Measurements from ENCODE around the gene RGPD4. TPM values are rescaled to one million over a fixed set of nuclear protein-coding genes. Genes with fewer than 3 reads are reported as not detected.
"Not testable (repeated sequence)": the region's sequence is repeated elsewhere in the genome, so short reads cannot be mapped to it uniquely, and the experiment has no call there.

RGPD4 gene
- not detected for total RNA-seq

- H3K9ac ChIP-seq (ENCODE audit: low read depth in 1 of 3, low read length in 3 of 3); H3K4me3 ChIP-seq (ENCODE audit: low read length in 3 of 3); H3K27ac ChIP-seq (ENCODE audit: low read depth, low read length); H3K27me3 ChIP-seq (ENCODE audit: control insufficient read depth in 3 of 3, insufficient read depth in 3 of 3, low read length in 3 of 3); H3K9me3 ChIP-seq (ENCODE audit: control insufficient read depth in 3 of 3, low read length in 3 of 3); H3K36me3 ChIP-seq (ENCODE audit: control insufficient read depth in 3 of 3, insufficient read depth in 3 of 3, low read length in 3 of 3); H3K4me1 ChIP-seq (ENCODE audit: control insufficient read depth in 3 of 3, insufficient read depth in 3 of 3, low read length in 3 of 3): not testable (repeated sequence)
These were observed at the start of gene RGPD4 for GRCh38 chr2:107826749-107827148. Gene RGPD4 (plus strand): TSS chr2:107826892. CDS start chr2:107827014, 122 bp downstream.

- Histone ChIP-seq H3K36me3 (ENCODE audit: control insufficient read depth in 3 of 3, insufficient read depth in 3 of 3, low read length in 3 of 3) (no peaks in the 10 kb centered on the region), H3K27ac (ENCODE audit: low read depth, low read length) (no peak overlapping the region), H3K9me3 (ENCODE audit: control insufficient read depth in 3 of 3, low read length in 3 of 3) (no peaks in the 10 kb centered on the region), H3K4me3 (ENCODE audit: low read length in 3 of 3) (no peak overlapping the region), H3K9ac (ENCODE audit: low read depth in 1 of 3, low read length in 3 of 3) (no peak overlapping the region), H3K4me1 (ENCODE audit: control insufficient read depth in 3 of 3, insufficient read depth in 3 of 3, low read length in 3 of 3) (no peaks in the 10 kb centered on the region), H3K27me3 (ENCODE audit: control insufficient read depth in 3 of 3, insufficient read depth in 3 of 3, low read length in 3 of 3) (no peaks in the 10 kb centered on the region)
These were observed 48.7 kb upstream of the RGPD4 start for GRCh38 chr2:107777974-107778373.

GRCh38 chr2:107785756-107786155 lies 40.9 kb upstream of the RGPD4 start:
- no peak overlapping the region for H3K4me3 ChIP-seq (ENCODE audit: low read length in 3 of 3)
- H3K27me3 ChIP-seq (ENCODE audit: control insufficient read depth in 3 of 3, insufficient read depth in 3 of 3, low read length in 3 of 3) = no peaks in the 10 kb centered on the region
- H3K4me1 ChIP-seq (ENCODE audit: control insufficient read depth in 3 of 3, insufficient read depth in 3 of 3, low read length in 3 of 3) = no peaks in the 10 kb centered on the region
- no peaks in the 10 kb centered on the region for H3K9me3 ChIP-seq (ENCODE audit: control insufficient read depth in 3 of 3, low read length in 3 of 3)
- H3K27ac ChIP-seq (ENCODE audit: low read depth, low read length) = no peak overlapping the region
- H3K9ac ChIP-seq (ENCODE audit: low read depth in 1 of 3, low read length in 3 of 3) = no peak overlapping the region
- H3K36me3 ChIP-seq (ENCODE audit: control insufficient read depth in 3 of 3, insufficient read depth in 3 of 3, low read length in 3 of 3) = no peaks in the 10 kb centered on the region

- no peaks in the 10 kb centered on the region for H3K36me3 ChIP-seq (ENCODE audit: control insufficient read depth in 3 of 3, insufficient read depth in 3 of 3, low read length in 3 of 3)
- no peak overlapping the region for H3K9ac ChIP-seq (ENCODE audit: low read depth in 1 of 3, low read length in 3 of 3)
- no peaks in the 10 kb centered on the region for H3K27me3 ChIP-seq (ENCODE audit: control insufficient read depth in 3 of 3, insufficient read depth in 3 of 3, low read length in 3 of 3)
- no peaks in the 10 kb centered on the region for H3K9me3 ChIP-seq (ENCODE audit: control insufficient read depth in 3 of 3, low read length in 3 of 3)
- H3K27ac ChIP-seq (ENCODE audit: low read depth, low read length) = no peak overlapping the region
- H3K4me1 ChIP-seq (ENCODE audit: control insufficient read depth in 3 of 3, insufficient read depth in 3 of 3, low read length in 3 of 3) = no peaks in the 10 kb centered on the region
- no peak overlapping the region for H3K4me3 ChIP-seq (ENCODE audit: low read length in 3 of 3)
These were observed 35.9 kb upstream of the RGPD4 start for GRCh38 chr2:107790837-107791236.

- Histone ChIP-seq H3K36me3 (ENCODE audit: control insufficient read depth in 3 of 3, insufficient read depth in 3 of 3, low read length in 3 of 3) (no peaks in the 10 kb centered on the region), H3K4me3 (ENCODE audit: low read length in 3 of 3) (no peak overlapping the region), H3K27me3 (ENCODE audit: control insufficient read depth in 3 of 3, insufficient read depth in 3 of 3, low read length in 3 of 3) (no peaks in the 10 kb centered on the region), H3K9me3 (ENCODE audit: control insufficient read depth in 3 of 3, low read length in 3 of 3) (no peaks in the 10 kb centered on the region), H3K27ac (ENCODE audit: low read depth, low read length) (no peak overlapping the region), H3K9ac (ENCODE audit: low read depth in 1 of 3, low read length in 3 of 3) (no peak overlapping the region), H3K4me1 (ENCODE audit: control insufficient read depth in 3 of 3, insufficient read depth in 3 of 3, low read length in 3 of 3) (no peaks in the 10 kb centered on the region)
These were observed 25.2 kb upstream of the RGPD4 start for GRCh38 chr2:107801498-107801897.

- Histone ChIP-seq H3K27ac (ENCODE audit: low read depth, low read length) (no peak overlapping the region), H3K36me3 (ENCODE audit: control insufficient read depth in 3 of 3, insufficient read depth in 3 of 3, low read length in 3 of 3) (no peaks in the 10 kb centered on the region), H3K4me3 (ENCODE audit: low read length in 3 of 3) (no peak overlapping the region), H3K9ac (ENCODE audit: low read depth in 1 of 3, low read length in 3 of 3) (no peak overlapping the region), H3K4me1 (ENCODE audit: control insufficient read depth in 3 of 3, insufficient read depth in 3 of 3, low read length in 3 of 3) (peaks cover 0 to 9% (median 7%) of the 10 kb centered on the region in 3 donors), H3K27me3 (ENCODE audit: control insufficient read depth in 3 of 3, insufficient read depth in 3 of 3, low read length in 3 of 3) (no peaks in the 10 kb centered on the region), H3K9me3 (ENCODE audit: control insufficient read depth in 3 of 3, low read length in 3 of 3) (no peaks in the 10 kb centered on the region)
These were observed 21.8 kb upstream of the RGPD4 start for GRCh38 chr2:107804608-107805498.

- Histone ChIP-seq H3K9me3 (ENCODE audit: control insufficient read depth in 3 of 3, low read length in 3 of 3) (no peaks in the 10 kb centered on the region), H3K4me3 (ENCODE audit: low read length in 3 of 3) (no peak overlapping the region), H3K4me1 (ENCODE audit: control insufficient read depth in 3 of 3, insufficient read depth in 3 of 3, low read length in 3 of 3) (peaks cover 0 to 9% (median 7%) of the 10 kb centered on the region in 3 donors), H3K36me3 (ENCODE audit: control insufficient read depth in 3 of 3, insufficient read depth in 3 of 3, low read length in 3 of 3) (no peaks in the 10 kb centered on the region), H3K27me3 (ENCODE audit: control insufficient read depth in 3 of 3, insufficient read depth in 3 of 3, low read length in 3 of 3) (no peaks in the 10 kb centered on the region), H3K27ac (ENCODE audit: low read depth, low read length) (no peak overlapping the region), H3K9ac (ENCODE audit: low read depth in 1 of 3, low read length in 3 of 3) (no peak overlapping the region)
These were observed 19.8 kb upstream of the RGPD4 start for GRCh38 chr2:107806901-107807300.

- Histone ChIP-seq H3K4me3 (ENCODE audit: low read length in 3 of 3) (no peak overlapping the region), H3K27ac (ENCODE audit: low read depth, low read length) (peak overlapping the region; percentile 46), H3K9ac (ENCODE audit: low read depth in 1 of 3, low read length in 3 of 3) (no peak overlapping the region), H3K36me3 (ENCODE audit: control insufficient read depth in 3 of 3, insufficient read depth in 3 of 3, low read length in 3 of 3) (no peaks in the 10 kb centered on the region), H3K9me3 (ENCODE audit: control insufficient read depth in 3 of 3, low read length in 3 of 3) (no peaks in the 10 kb centered on the region), H3K4me1 (ENCODE audit: control insufficient read depth in 3 of 3, insufficient read depth in 3 of 3, low read length in 3 of 3) (peaks cover 0 to 9% (median 7%) of the 10 kb centered on the region in 3 donors), H3K27me3 (ENCODE audit: control insufficient read depth in 3 of 3, insufficient read depth in 3 of 3, low read length in 3 of 3) (no peaks in the 10 kb centered on the region)
These were observed 18.7 kb upstream of the RGPD4 start for GRCh38 chr2:107807988-107808387.

- H3K36me3 ChIP-seq (ENCODE audit: control insufficient read depth in 3 of 3, insufficient read depth in 3 of 3, low read length in 3 of 3) = no peaks in the 10 kb centered on the region
- H3K4me1 ChIP-seq (ENCODE audit: control insufficient read depth in 3 of 3, insufficient read depth in 3 of 3, low read length in 3 of 3) = peaks cover 0 to 9% (median 7%) of the 10 kb centered on the region in 3 donors
- no peaks in the 10 kb centered on the region for H3K27me3 ChIP-seq (ENCODE audit: control insufficient read depth in 3 of 3, insufficient read depth in 3 of 3, low read length in 3 of 3)
- H3K9ac ChIP-seq (ENCODE audit: low read depth in 1 of 3, low read length in 3 of 3) = peak overlapping the region in 1 of 3 donors; percentile 1
- peak overlapping the region; percentile 46 for H3K27ac ChIP-seq (ENCODE audit: low read depth, low read length)
- H3K9me3 ChIP-seq (ENCODE audit: control insufficient read depth in 3 of 3, low read length in 3 of 3) = no peaks in the 10 kb centered on the region
- H3K4me3 ChIP-seq (ENCODE audit: low read length in 3 of 3) = no peak overlapping the region
These were observed 17.7 kb upstream of the RGPD4 start for GRCh38 chr2:107808959-107809358.

- Histone ChIP-seq H3K9ac (ENCODE audit: low read depth in 1 of 3, low read length in 3 of 3) (no peak overlapping the region), H3K4me3 (ENCODE audit: low read length in 3 of 3) (no peak overlapping the region), H3K9me3 (ENCODE audit: control insufficient read depth in 3 of 3, low read length in 3 of 3) (no peaks in the 10 kb centered on the region), H3K4me1 (ENCODE audit: control insufficient read depth in 3 of 3, insufficient read depth in 3 of 3, low read length in 3 of 3) (peaks cover 0 to 9% (median 7%) of the 10 kb centered on the region in 3 donors), H3K27ac (ENCODE audit: low read depth, low read length) (no peak overlapping the region), H3K36me3 (ENCODE audit: control insufficient read depth in 3 of 3, insufficient read depth in 3 of 3, low read length in 3 of 3) (no peaks in the 10 kb centered on the region), H3K27me3 (ENCODE audit: control insufficient read depth in 3 of 3, insufficient read depth in 3 of 3, low read length in 3 of 3) (no peaks in the 10 kb centered on the region)
These were observed 16.9 kb upstream of the RGPD4 start for GRCh38 chr2:107809835-107810234.

Data from skeletal muscle tissue (tissue), 4 donors.